ENCODE data around the gene MTURN.

- TF ChIP-seq E2F4 (IDR thresholded peaks at IDR 0.05; ENCODE audit: low read depth, low read length) (no peak), CTCF (IDR thresholded peaks at IDR 0.05 in 2 of 3, conservative IDR thresholded peaks at IDR 0.05 in 1 of 3; ENCODE audit: control insufficient read depth in 2 of 3, extremely low read depth in 1 of 3, insufficient read depth in 1 of 3, low read depth in 3 of 3, low read length in 3 of 3) (no peak), NR2C2 (IDR thresholded peaks at IDR 0.05; ENCODE audit: borderline replicate concordance, control insufficient read depth, insufficient read length, low read depth) (no peak), ZNF24 (IDR thresholded peaks at IDR 0.05) (no peak), YY1 (IDR thresholded peaks at IDR 0.05; ENCODE audit: low read depth, low read length) (no peak), TAF1 (IDR thresholded peaks at IDR 0.05; ENCODE audit: borderline replicate concordance, low read depth, low read length) (no peak), TARDBP (IDR thresholded peaks at IDR 0.05; ENCODE audit: borderline replicate concordance) (no peak), CHD1 (IDR thresholded peaks at IDR 0.05; ENCODE audit: low read depth, low read length) (no peak), CHD4 (IDR thresholded peaks at IDR 0.05) (no peak)
These were observed 37.7 kb downstream of the MTURN start for GRCh38 chr7:30172451-30172850.

Measured in GM12878 (cell line).